ENCODE data around the gene LRRC75A.

DNA sequence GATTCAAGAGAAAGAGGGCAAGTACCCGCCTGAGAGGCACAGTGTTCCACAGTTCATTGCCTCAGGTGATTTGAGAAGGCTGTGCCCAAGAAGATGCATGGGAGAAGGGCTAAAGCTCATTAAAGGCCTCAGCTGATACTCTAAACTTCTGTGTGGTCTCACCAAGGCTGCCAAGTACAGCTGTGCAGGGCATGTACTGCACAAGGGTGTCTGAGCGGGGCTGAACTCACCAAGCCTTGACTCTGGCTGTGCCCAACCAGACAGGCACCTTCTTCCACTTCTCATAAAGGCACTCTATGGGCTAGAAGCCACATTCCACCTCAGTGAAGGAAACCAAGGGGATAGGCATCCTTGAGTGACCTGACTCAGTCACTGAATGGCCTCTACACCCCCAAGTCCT, 12.7 kb downstream of the LRRC75A start:
- TF ChIP-seq CTCF (IDR thresholded peaks at IDR 0.05) (no peak), POLR2A (IDR thresholded peaks at IDR 0.05) (no peak)
